ENCODE data around the gene NXPH4.

The NXPH4 gene

DNA sequence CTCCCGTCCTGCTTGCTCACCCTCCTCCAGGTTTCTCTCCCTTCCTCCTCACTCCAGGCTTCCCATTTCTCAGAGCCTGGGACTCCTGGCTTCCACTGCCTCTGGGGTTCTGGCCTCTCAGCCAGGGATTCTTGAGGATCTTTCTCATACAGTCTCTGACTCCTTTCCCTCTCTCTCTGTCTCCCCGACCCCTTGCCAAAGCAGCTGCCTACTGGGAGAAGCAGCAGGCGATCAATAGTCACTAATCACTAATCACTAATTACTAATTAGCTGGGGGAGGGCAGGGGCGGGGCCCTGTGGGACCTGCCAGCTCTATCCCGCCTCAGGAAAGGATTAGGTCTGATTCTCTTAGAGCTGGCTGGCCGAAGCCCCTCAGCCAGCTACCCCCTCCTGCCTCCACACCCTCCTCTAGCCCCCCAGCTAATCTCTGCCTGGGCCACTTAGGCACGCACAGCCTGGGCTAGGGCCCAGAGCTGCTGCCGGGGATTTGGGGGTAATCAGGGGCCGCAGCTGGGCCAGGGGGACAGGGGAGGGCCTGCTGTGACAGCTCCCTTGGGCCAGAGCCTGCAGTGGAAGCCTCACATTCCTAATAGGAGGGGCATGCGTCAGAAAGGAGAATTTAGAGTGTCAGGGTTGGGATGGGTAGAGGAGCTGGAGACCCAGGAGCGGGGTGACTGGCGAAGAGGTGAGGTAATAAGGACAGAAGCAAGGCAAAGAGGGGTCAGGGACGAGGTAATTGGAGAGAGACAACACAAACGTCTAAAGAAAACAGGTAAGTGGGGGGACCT lies 2.8 kb downstream of the NXPH4 start:
- DNase-seq (ENCODE audit: low read depth, low spot score), result peak; percentile 51

DNA sequence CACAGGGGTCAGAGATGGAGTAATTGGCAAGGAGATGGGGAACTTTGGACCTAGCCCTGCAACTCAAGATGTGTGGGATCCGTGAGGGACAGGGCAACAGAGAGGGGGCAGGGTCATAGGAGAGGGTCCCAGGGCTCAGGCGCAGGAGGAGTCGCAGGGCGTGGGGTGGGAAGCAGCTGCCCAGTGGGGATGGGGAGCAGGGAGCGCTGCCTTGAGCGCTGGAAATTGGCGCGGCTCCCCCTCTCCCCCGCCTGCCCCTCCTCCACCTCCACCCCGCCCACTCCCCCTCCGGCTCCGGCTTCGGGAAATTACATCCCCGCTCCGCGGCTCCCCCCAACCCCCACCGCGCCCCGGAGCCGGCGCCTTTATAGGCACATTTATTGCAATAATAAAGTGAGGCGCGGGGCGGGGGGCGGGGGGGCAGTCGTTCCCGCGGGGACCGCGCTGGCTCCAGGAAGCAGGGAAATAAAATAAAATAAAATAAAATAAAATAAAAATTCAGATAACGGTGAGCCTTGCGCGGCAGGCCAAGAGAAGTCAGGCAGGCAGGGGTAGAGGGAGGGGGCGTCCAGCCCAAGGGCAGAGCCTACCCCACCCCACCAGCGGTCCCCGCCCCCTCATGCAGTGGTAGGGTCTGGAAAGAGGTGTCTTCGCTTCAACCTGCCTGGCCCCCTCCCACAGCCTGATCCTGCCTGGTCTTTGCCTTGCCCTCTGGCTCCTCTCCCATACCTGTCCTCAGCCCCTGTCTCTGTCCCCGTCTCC lies 3.6 kb downstream of the NXPH4 start:
- DNase-seq (ENCODE audit: low read depth, low spot score), result no peak

DNA sequence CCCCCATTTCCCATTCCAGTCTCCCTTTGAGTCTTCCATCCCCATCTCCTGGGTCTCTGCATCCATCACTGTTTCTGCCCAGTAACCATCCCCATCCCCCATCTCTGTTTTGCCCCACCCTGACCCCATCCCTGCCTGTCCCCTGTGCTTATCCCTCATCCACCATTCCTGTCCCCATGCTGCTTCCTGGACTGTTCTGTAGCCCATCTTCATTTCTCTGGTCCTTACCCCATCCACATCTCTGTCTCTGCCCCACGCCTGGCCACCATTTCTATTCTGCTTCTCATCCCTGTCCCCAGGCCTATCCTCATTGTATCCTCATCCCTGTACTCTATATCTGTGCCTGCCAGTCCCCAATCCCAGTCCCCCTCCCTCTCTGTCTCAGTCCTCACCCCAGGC lies 4.2 kb downstream of the NXPH4 start:
- no peak for DNase-seq (ENCODE audit: low read depth, low spot score)

DNA sequence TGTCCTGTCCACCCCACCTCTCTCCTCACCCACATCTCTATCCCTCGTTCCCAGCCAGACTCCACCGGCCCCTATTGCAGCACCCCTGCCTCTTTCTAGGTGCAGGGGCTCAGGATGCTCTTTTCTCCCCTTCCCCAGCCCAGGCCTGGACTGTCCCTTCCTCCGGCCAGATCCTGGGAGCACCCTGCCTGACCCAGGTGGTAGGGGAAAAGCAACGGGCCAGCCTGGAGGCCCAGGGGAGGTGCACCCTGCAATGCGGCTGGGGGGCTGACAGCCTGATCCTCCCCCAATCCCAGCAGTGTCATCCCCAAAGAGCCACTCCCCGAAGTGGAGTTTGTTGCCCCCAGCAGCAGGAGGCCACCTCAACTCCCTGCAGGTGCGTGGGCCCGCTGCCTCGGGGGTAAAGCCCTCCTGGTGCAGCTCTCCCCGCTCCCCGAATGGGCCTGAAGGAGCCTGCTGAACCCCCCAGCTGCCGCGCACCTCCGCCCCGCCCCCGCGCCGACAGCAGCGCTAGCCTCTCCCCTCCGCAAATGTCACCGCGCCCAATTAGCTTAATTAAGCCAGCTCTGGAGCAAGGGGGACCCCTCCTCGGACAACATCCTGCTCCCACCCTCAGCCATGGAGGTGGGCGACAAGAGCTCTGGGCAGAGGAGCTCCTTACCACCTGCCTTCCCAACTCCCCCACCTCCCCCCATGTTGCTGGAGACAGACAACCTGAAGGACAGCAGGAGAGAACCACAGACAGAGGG lies 4.7 kb downstream of the NXPH4 start:
- DNase-seq (ENCODE audit: low read depth, low spot score), result no peak

DNA sequence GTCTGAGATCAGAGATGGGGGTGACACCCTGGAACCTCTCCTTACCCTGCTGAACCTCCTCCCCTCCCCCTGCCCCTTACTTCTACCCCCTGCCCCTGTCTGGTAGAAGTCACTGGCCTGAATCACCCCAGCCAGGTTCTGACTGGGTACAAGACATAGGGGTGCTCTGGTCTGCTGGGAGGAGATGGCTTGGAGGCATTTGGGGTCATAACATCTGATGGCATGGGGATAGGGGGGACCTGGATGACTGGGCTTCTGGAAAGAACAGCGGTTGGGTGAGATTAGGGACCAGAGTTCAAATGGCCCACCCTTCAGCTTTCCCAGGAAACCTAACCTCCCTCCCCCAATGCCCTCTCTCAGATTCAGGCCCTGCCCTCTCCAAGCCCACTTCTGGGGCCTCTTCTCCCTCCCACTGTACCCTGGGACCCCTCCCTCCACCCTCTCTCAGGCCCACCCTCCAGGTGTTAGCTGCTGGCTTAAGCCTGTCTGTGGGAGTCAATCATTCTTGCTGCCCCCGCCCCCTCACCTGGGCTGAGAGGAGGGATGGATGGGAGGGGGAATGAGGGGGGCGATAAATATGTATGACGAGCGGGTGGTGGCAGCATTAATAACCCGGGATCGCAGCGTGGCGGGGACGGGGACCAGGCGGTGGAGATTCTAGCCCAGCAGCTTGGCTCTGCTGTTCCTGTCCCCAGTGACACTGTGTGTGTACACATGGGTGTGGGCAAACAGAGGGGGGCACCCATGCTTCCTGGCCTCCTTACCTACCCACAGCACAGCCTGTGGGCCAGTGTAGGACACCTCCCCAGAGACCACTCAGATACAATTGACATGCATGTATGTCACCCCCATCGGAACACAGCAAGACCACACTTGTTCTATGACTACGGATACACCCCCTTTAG lies 5.9 kb downstream of the NXPH4 start:
- no peak for DNase-seq (ENCODE audit: low read depth, low spot score)

DNA sequence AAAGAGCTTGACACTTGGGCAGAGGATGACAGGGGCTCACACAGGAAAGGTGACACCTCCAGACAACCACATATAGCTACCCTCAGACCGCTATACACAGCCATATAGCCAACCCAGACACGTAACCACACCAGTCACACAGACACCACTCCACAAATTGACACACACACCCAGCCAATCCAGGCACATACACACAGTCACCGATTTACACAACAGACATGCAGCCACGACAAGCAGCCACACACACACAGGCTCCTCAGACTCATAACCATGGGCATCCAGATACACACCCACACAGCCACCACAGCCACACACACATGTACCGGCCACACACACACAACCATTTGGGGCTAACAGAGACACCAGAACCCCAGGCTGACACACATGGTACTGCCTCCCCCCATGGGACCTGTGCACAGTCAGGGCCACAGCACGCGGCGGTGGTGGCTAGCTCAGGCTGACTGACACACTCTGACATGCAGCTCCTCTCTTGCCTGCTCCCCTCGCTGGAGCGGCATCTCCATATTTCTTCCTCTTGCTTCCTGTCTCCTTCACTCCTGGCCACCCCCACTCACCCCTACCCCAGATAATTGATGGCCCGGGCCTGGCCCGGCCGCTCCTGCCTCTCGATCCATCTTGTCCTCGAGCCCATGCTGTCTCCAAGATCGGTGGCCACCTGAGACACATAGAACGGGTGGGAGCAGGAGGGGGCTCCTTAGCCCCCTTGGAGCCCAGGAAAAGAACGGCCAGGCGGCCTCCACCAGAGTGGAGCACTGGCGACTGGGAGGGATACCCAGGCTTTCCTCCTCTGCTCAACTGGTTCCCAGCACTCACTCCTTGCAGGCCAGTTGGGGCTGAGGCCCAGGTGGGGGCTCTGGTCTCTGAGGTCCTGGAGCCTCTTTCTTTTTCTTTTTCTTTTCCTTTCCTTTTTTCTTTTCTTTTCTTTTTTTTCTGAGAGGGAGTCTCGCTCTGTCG lies 6.9 kb downstream of the NXPH4 start:
- no peak for DNase-seq (ENCODE audit: low read depth, low spot score)

DNA sequence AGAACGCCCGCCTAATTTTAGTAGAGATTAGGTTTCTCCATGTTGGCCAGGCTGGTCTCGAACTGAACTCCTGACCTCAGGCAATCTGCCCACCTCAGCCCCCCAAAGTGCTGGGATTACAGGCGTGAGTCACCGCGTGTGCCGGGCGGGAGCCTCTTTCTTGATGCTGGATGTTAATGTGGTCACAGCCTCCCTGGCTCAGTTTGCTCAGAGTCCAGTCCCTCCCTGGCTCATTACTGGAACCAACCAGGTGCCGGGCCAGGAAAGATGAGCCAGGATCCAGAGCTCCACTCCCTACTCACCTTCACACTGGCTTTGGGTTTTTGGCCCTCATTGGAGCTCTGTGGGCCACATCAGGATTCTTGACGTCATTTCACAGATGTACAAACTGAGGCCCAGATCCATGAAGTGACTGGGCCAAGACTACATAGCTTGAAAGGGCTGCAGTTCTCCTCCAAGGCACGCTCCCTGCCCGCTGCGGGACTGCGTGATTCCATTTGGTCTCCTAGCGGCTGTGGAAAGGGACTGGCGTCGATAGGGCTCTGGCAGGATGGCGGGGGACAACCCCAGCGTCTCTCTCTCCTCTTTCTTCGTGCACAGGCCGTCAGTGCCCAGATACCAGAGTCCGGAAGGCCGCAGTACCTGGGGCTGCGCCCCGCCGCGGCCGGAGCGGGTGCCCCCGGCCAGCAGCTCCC lies 7.8 kb downstream of the NXPH4 start:
- no peak for DNase-seq (ENCODE audit: low read depth, low spot score)

DNA sequence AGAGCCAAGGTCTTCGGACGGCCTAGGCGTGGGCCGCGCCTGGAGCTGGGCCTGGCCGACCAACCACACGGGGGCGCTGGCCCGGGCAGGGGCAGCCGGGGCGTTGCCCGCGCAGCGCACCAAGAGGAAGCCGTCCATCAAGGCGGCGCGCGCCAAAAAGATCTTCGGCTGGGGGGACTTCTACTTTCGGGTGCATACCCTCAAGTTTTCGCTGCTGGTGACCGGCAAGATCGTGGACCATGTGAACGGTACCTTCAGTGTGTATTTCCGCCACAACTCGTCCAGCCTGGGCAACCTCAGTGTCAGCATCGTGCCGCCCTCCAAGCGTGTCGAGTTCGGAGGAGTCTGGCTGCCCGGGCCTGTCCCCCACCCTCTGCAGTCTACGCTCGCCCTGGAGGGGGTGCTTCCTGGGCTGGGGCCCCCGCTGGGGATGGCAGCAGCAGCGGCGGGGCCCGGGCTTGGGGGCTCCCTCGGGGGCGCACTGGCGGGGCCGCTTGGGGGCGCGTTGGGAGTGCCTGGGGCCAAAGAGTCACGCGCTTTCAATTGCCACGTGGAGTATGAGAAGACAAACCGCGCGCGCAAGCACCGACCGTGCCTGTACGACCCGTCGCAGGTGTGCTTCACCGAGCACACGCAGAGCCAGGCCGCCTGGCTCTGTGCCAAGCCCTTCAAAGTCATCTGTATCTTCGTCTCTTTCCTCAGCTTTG lies 8.5 kb downstream of the NXPH4 start:
- peak; percentile 88 for DNase-seq (ENCODE audit: low read depth, low spot score)

DNA sequence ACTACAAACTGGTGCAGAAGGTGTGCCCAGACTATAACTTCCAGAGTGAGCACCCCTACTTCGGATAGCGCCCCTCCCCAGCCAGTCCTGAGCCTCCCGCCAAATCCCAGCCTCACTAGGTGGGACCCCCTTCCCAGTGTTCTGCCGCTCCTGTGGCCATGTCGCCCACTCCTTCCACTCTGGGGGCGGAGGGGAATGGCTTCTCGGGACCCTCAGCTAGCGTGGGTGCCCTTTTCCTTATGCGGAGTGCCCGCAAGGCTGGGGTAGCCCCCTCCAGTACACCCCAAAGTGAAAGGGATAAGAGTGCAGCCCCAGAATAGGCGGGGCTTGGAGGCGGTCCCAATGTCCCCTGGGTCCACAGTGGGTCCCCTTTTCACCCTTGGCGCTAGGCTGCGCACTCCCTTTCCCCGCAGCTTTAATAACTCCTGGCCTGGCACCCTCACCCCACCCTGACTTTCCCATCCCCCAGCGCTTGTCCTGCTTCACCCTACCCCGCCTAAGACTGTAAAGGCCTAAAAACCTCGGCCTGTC lies 9.2 kb downstream of the NXPH4 start:
- no peak for DNase-seq (ENCODE audit: low read depth, low spot score)

DNA sequence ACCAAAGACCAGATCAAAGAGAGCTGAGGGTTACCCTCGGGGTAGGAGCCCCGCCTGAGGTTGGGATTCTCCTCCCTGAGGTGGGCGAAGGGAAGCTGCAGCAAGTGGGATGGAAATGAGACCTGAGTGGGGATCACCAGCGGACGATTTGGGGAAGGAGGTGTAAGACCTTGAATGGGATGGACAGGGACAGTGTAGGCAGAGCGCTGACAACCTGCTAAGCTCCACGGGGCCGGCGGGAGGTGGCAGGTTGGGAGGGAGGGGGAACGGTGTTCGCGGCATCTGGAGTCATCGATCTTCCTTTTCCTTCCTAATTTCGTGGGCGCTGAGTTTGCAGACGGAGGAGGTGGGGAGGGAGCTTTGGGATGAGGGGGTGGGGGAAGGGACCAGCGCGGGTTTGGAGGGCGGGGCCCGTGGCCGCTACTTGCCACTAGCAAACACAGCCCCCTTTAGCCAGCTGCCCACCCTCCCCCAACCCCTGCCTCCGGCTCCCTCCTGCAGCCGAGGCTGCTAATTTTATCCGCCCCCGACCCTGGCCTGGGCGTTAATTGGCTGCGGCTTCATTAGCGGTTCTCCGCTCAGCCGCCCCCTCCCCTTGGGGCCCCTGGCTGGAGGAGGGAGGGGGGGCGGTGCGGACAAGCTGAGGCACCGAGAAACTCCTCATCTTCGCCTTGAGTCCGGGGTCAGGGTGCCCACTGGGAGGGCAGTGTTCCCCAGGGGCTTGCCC lies 10.2 kb downstream of the NXPH4 start:
- DNase-seq (ENCODE audit: low read depth, low spot score), result peak; percentile 65

DNA sequence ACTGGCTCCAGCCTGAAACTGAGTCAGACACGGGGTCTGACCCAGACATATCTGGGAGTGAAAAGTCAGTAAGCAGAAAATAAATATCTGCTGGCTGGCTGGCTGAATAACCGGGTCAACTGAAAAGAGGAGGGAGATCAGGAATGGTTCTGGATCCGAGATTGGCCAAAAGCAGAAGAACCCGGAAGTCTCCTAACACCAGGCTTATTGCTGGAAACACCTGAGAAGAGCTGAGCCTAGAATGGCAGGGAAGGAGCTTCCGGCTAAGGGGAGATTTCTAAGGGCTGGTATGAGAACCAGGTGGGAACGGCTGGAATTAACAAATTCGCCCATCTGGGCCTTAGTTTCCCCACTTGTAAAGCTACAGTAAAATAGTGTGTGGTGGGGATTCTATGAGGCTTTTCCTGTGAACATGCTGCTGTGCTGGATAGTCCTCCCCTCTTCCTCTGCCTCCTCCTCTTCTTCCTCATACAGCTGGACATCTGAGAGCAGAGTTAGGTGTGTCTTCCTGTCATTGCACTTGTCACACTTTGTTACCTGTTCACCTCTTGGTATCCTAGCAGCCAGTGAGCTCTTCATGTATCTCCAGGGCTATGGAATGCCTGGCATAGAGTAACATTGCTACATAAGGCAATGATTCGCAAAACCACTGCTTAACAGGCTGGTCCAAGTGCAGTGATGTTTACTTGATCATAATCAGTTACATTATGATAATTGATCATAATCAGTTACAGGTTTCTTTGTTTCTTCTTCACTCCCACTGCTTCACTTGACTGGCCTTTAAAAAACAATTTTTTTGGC lies 10.9 kb downstream of the NXPH4 start:
- DNase-seq (ENCODE audit: low read depth, low spot score), result peak; percentile 51

DNA sequence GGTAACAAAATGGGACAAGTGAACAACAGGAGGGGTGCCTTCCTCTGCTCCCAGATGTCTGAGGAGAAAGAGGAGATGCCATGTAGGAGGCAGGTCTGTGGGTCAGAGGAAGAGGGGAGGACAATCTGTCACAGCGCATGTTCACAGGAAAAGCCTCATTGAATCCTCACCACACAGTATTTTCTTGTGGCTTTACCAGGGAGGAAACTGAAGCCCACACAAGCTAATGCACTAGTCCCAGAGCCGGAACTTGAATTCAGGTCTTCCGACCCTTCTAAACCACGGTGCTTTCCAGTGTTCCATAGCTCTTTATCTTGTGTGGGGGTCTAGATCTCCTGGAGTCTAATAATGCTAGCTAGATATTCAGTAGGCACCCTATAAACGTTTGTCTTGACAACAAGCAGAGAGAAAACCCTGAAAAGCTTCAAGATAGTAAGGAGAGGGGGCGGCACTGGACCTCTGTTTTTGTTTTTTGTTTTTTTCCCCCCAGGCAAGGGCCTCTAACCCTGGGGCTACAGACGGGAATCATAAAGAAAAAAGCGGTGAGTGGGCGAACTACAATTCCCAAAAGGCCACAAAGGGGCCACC lies 12.5 kb downstream of the NXPH4 start:
- DNase-seq (ENCODE audit: low read depth, low spot score), result no peak

DNA sequence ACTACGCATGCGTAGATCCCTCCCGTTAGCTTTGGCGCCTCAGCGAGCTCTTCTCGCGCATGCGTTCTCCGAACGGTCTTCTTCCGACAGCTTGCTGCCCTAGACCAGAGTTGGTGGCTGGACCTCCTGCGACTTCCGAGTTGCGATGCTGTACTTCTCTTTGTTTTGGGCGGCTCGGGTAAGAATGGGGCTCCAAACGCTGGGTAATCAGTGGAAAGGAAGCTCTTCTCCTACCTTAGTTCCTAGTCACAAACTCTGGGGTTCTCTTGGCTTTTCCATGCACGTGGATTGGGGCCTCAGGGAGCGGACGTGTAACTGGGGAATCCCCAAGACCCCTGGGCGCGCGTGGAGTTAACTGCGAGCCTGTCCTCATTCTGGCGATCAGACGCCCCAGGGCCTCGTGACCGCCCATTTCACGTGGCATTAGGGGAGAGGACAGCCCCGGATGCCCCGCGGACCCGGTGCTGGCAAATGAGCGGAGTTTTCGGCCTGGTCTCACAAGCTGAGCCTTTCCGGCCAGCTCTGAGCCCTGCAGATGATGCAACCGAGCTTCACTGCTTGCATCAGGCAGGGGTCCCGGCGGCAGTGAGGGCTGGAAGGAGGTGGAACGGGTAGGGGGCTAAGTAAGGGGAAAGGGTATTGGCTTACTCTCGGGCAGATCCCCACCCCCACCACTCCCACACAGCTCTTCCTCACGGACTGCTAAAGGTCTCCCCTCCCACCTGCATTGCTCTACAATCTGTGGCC lies 13.2 kb downstream of the NXPH4 start, which contains the start of gene SHMT2:
Gene SHMT2 (plus strand): TSS at position 78 of the 747 bp plus-strand sequence. CDS start 68 bp downstream, at position 146.
- DNase-seq (ENCODE audit: low read depth, low spot score), result peak; percentile 95

DNA sequence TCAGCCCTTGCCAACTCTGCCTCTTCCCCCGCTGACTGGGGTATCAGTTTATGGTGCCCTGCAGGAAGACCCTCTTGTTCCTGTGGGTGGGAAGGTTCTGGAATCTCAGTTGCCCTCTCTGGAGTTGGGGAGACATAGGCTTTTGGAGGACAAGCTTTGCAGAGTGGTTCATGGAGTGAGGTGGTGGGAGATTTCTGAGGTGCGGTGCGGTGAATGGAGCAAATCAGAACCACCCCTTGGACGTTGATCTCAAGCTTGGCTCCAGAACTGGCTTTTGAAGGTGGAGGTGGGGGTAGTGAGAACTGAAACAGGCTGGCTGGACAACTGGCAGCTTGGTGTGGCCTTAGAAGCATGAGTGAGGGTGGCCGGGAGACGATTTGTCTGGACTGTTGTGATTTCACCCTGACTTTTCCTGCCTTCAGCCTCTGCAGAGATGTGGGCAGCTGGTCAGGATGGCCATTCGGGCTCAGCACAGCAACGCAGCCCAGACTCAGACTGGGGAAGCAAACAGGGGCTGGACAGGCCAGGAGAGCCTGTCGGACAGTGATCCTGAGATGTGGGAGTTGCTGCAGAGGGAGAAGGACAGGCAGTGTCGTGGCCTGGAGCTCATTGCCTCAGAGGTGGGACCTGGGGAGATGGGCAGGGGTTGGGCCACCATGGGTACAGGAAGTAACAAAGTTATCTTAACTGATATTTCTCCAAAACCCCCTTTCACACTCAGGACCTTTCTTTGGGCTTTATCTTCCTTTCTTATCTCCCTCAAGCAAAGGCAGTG lies 14.0 kb downstream of the NXPH4 start:
- DNase-seq (ENCODE audit: low read depth, low spot score), result no peak
